Neural progenitor cell (in vitro differentiated cells): ENCODE measurements around the gene NOC3L. TPM values are rescaled to one million over a fixed set of nuclear protein-coding genes. Genes with fewer than 3 reads are reported as not detected.

Experiments used
- DNase-seq: peaks from one replicate; pipeline ENCODE4 v3.0.0-alpha.2; 2016; ENCODE audit warnings: low spot score
- H2AFZ ChIP-seq: fragments of 200-600 bp; sonication (generic); replicated peaks from 2 replicates; pipeline ENCODE4 v1.6.1; 2016; ENCODE audit warnings: antibody characterized with exemption
- H3F3A ChIP-seq: fragments of 200-600 bp; sonication (generic); 2 replicates; pipeline ENCODE4 v1.6.1; 2016; ENCODE audit warnings: antibody characterized with exemption, low read depth
- H3K27ac ChIP-seq: fragments of 200-600 bp; sonication (generic); 2 replicates; pipeline ENCODE4 v1.5.1; 2016; ENCODE audit warnings: mild to moderate bottlenecking
- H3K27me3 ChIP-seq: fragments of 200-600 bp; sonication (generic); 2 replicates; pipeline ENCODE4 v1.6.1; 2016; ENCODE audit warnings: mild to moderate bottlenecking, moderate library complexity
- H3K36me3 ChIP-seq: fragments of 200-600 bp; sonication (generic); 2 replicates; pipeline ENCODE4 v1.5.1; 2016
- H3K4me1 ChIP-seq: fragments of 200-600 bp; sonication (generic); 2 replicates; pipeline ENCODE4 v1.6.1; 2016; ENCODE audit warnings: mixed run types
- H3K4me2 ChIP-seq: fragments of 200-600 bp; sonication (generic); 2 replicates; pipeline ENCODE4 v1.6.1; 2016
- H3K4me3 ChIP-seq: fragments of 200-600 bp; sonication (generic); 2 replicates; pipeline ENCODE4 v1.5.1; 2016
- H3K79me2 ChIP-seq: fragments of 200-600 bp; sonication (generic); 2 replicates; pipeline ENCODE4 v1.6.1; 2016; ENCODE audit warnings: low read depth
- H3K9ac ChIP-seq: fragments of 200-600 bp; sonication (generic); 2 replicates; pipeline ENCODE4 v1.6.1; 2016
- H3K9me3 ChIP-seq: fragments of 200-600 bp; sonication (generic); 2 replicates; pipeline ENCODE4 v1.5.1; 2016; ENCODE audit warnings: low read depth
- H4K20me1 ChIP-seq: fragments of 200-600 bp; sonication (generic); 2 replicates; pipeline ENCODE4 v1.6.1; 2016; ENCODE audit warnings: low read depth
- H3K27ac Mint-ChIP-seq: 3 replicates; pipeline ENCODE4 v1.8.0; 2021; ENCODE audit warnings: mixed read lengths
- H3K27me3 Mint-ChIP-seq: 2 replicates; pipeline ENCODE4 v1.8.0; 2022; ENCODE audit warnings: low read depth, mild to moderate bottlenecking, inconsistent platforms, moderate library complexity, mixed read lengths; ENCODE audit not compliant: insufficient read depth
- H3K36me3 Mint-ChIP-seq: 3 replicates; pipeline ENCODE4 v1.8.0; 2021; ENCODE audit warnings: mixed read lengths
- H3K4me1 Mint-ChIP-seq: 3 replicates; pipeline ENCODE4 v1.8.0; 2021; ENCODE audit warnings: mixed read lengths
- H3K4me3 Mint-ChIP-seq: 3 replicates; pipeline ENCODE4 v1.8.0; 2021; ENCODE audit warnings: mild to moderate bottlenecking, moderate library complexity, mixed read lengths
- H3K9me3 Mint-ChIP-seq: 3 replicates; pipeline ENCODE4 v1.8.0; 2020; ENCODE audit warnings: mixed read lengths
- EZH2 ChIP-seq: fragments of 200-600 bp; sonication (generic); IDR thresholded peaks from 2 replicates; pipeline ENCODE4 v1.6.1; 2017; ENCODE audit warnings: antibody characterized with exemption, mild to moderate bottlenecking, moderate library complexity
- EZH2phosphoT487 ChIP-seq: fragments of 200-600 bp; sonication (generic); IDR thresholded peaks from 2 replicates; pipeline ENCODE4 v1.6.1; 2017; ENCODE audit warnings: antibody characterized with exemption
- total RNA-seq: library from RNA; depleted of rRNA; stranded (reverse); fragments of >200 nt; gene quantifications from 2 replicates; pipeline ENCODE4 v1.2.3, GENCODE V29; 2015; ENCODE audit warnings: low replicate concordance
- TF ChIP-seq, protein P1 (sequence below): fragments of 200-600 bp; sonication (generic); IDR thresholded peaks from 2 replicates; pipeline ENCODE4 v1.5.1; 2017; ENCODE audit warnings: antibody characterized with exemption, mild to moderate bottlenecking

Gene NOC3L
- total RNA-seq, 1 donor from 2014 or later = 49.2 TPM

DNA sequence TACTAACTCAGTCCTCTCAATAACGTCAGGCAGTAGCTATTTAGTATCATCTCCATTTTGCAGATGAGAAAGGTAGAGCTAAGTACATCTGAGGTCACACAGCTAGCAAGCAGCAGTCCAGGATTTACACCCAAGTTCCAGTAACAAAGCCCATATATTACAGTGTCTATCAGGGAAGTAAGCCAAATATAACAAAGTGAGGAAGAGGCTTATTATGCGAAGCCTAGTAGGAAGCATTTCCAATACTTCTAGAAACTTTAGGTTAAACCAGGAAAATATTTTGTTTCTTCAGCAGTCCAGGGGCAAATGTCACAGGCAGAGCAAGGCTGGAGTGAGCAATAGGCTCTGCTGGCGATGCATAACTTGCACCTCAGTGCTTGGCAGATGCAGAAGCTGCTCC is 53.9 kb downstream of the NOC3L start:
- no peak overlapping the region for H3K4me2 ChIP-seq
- H3K4me3 ChIP-seq = no peak overlapping the region
- no peak for TF ChIP-seq EZH2phosphoT487
- no peak for TF ChIP-seq EZH2
- TF ChIP-seq, protein P1, sequence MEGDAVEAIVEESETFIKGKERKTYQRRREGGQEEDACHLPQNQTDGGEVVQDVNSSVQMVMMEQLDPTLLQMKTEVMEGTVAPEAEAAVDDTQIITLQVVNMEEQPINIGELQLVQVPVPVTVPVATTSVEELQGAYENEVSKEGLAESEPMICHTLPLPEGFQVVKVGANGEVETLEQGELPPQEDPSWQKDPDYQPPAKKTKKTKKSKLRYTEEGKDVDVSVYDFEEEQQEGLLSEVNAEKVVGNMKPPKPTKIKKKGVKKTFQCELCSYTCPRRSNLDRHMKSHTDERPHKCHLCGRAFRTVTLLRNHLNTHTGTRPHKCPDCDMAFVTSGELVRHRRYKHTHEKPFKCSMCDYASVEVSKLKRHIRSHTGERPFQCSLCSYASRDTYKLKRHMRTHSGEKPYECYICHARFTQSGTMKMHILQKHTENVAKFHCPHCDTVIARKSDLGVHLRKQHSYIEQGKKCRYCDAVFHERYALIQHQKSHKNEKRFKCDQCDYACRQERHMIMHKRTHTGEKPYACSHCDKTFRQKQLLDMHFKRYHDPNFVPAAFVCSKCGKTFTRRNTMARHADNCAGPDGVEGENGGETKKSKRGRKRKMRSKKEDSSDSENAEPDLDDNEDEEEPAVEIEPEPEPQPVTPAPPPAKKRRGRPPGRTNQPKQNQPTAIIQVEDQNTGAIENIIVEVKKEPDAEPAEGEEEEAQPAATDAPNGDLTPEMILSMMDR = no peak
- H3K9me3 Mint-ChIP-seq = no peaks in the 10 kb centered on the region
- H3K36me3 Mint-ChIP-seq = no peaks in the 10 kb centered on the region
- no peaks in the 10 kb centered on the region for H3F3A ChIP-seq
- no peak overlapping the region for H3K4me3 Mint-ChIP-seq
- no peaks in the 10 kb centered on the region for H3K27me3 ChIP-seq
- no peaks in the 10 kb centered on the region for H3K4me1 ChIP-seq
- H3K4me1 Mint-ChIP-seq = no peaks in the 10 kb centered on the region
- peaks cover 3% of the 10 kb centered on the region for H3K27me3 Mint-ChIP-seq
- H3K79me2 ChIP-seq = no peaks in the 10 kb centered on the region
- no peak for DNase-seq
- no peak overlapping the region for H2AFZ ChIP-seq
- H3K9ac ChIP-seq = no peak overlapping the region
- H4K20me1 ChIP-seq = no peaks in the 10 kb centered on the region
- H3K27ac Mint-ChIP-seq = no peak overlapping the region
- H3K36me3 ChIP-seq = no peaks in the 10 kb centered on the region
- no peaks in the 10 kb centered on the region for H3K9me3 ChIP-seq
- H3K27ac ChIP-seq = no peak overlapping the region

- TF ChIP-seq, protein P1 = no peak
- no peak for TF ChIP-seq EZH2phosphoT487
- H3K79me2 ChIP-seq = no peaks in the 10 kb centered on the region
- no peaks in the 10 kb centered on the region for H3F3A ChIP-seq
- no peak overlapping the region for H3K27ac Mint-ChIP-seq
- H3K4me1 Mint-ChIP-seq = no peaks in the 10 kb centered on the region
- H3K4me3 ChIP-seq = no peak overlapping the region
- no peak overlapping the region for H3K9ac ChIP-seq
- H3K9me3 ChIP-seq = no peaks in the 10 kb centered on the region
- H2AFZ ChIP-seq = no peak overlapping the region
- no peaks in the 10 kb centered on the region for H4K20me1 ChIP-seq
- H3K9me3 Mint-ChIP-seq = no peaks in the 10 kb centered on the region
- no peaks in the 10 kb centered on the region for H3K36me3 ChIP-seq
- DNase-seq = no peak
- H3K4me3 Mint-ChIP-seq = no peak overlapping the region
- no peaks in the 10 kb centered on the region for H3K4me1 ChIP-seq
- peaks cover 3% of the 10 kb centered on the region for H3K27me3 Mint-ChIP-seq
- H3K4me2 ChIP-seq = no peak overlapping the region
- no peaks in the 10 kb centered on the region for H3K27me3 ChIP-seq
- no peaks in the 10 kb centered on the region for H3K36me3 Mint-ChIP-seq
- H3K27ac ChIP-seq = no peak overlapping the region
These were observed 55.6 kb downstream of the NOC3L start for GRCh38 chr10:94307046-94307615.

DNA sequence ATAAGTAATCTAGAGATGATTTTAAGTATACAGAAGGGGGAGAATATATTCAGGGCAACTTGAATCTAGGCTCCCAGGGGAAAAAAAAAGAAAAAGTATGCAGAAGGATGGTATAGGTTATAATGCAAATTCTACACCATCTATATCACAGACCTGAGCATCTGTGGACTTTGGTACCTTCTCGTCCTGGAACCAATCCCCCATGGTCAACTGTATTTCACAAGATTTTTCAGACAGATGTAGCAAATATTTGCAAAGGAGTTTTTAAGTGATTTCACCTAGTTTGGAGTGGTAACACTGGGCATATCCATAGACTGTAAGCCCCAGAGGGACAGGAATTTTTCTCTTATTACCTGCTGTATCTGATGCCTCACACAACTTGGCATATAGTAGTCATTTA is 58.8 kb downstream of the NOC3L start:
- Histone ChIP-seq H3K9me3 (no peaks in the 10 kb centered on the region), H3K4me2 (no peak overlapping the region), H3K9ac (no peak overlapping the region), H3K27ac (no peak overlapping the region), H3F3A (no peaks in the 10 kb centered on the region), H3K27me3 (no peaks in the 10 kb centered on the region), H3K79me2 (no peaks in the 10 kb centered on the region), H2AFZ (no peak overlapping the region), H4K20me1 (no peaks in the 10 kb centered on the region), H3K4me3 (no peak overlapping the region), H3K4me1 (no peaks in the 10 kb centered on the region), H3K36me3 (no peaks in the 10 kb centered on the region)
- H3K36me3 Mint-ChIP-seq = no peaks in the 10 kb centered on the region
- no peak overlapping the region for H3K27ac Mint-ChIP-seq
- DNase-seq = no peak
- H3K9me3 Mint-ChIP-seq = no peaks in the 10 kb centered on the region
- H3K4me3 Mint-ChIP-seq = no peak overlapping the region
- TF ChIP-seq EZH2phosphoT487 = no peak
- no peak for TF ChIP-seq EZH2
- TF ChIP-seq, protein P1 = no peak
- no peaks in the 10 kb centered on the region for H3K4me1 Mint-ChIP-seq
- no peaks in the 10 kb centered on the region for H3K27me3 Mint-ChIP-seq
